WTC11 (cell line): ENCODE measurements around the gene ARMC9. TPM values are rescaled to one million over a fixed set of nuclear protein-coding genes. Genes with fewer than 3 reads are reported as not detected.

Experiments used
- ATAC-seq: fragments of 200-7000 bp; cut with Tn5 transposase; 2 replicates; pipeline ENCODE4 v1.10.0; 2021; ENCODE audit warnings: mild to moderate bottlenecking, moderate library complexity
- CTCF ChIA-PET: fragments of 300-600 bp; sonication (Branson Sonifier 250); formaldehyde crosslinking; loops from one replicate; lab custom pipeline; 2021; ENCODE audit warnings: antibody characterized with exemption; lab: Charles Lee
- POLR2A ChIA-PET: fragments of 350-600 bp; sonication (Branson Sonifier 250); formaldehyde crosslinking; loops from one replicate; lab custom pipeline; 2021; ENCODE audit warnings: antibody characterized with exemption; lab: Charles Lee
- DNase-seq: peaks from one replicate; pipeline ENCODE4 v3.0.0; 2021; ENCODE audit warnings: low spot score
- H3K27ac Mint-ChIP-seq: 2 replicates; pipeline ENCODE4 v1.8.0; 2021; ENCODE audit warnings: mixed read lengths
- H3K27me3 Mint-ChIP-seq: 2 replicates; pipeline ENCODE4 v1.8.0; 2021; ENCODE audit warnings: low read depth, mild to moderate bottlenecking, moderate library complexity, mixed read lengths
- H3K36me3 Mint-ChIP-seq: 2 replicates; pipeline ENCODE4 v1.8.0; 2021; ENCODE audit warnings: mixed read lengths
- H3K4me1 Mint-ChIP-seq: 2 replicates; pipeline ENCODE4 v1.8.0; 2022; ENCODE audit warnings: mixed read lengths
- H3K4me3 Mint-ChIP-seq: 2 replicates; pipeline ENCODE4 v1.8.0; 2021; ENCODE audit warnings: mild to moderate bottlenecking, moderate library complexity, mixed read lengths
- H3K9me3 Mint-ChIP-seq: 2 replicates; pipeline ENCODE4 v1.8.0; 2021; ENCODE audit warnings: mixed read lengths
- ELF4 ChIP-seq: sonication (generic); formaldehyde crosslinking; IDR thresholded peaks from 2 replicates; pipeline ENCODE4 v1.8.1; 2022; ENCODE audit warnings: low read depth, mild to moderate bottlenecking, moderate library complexity, missing genetic modification reagents
- ESRRA ChIP-seq: sonication (generic); formaldehyde crosslinking; IDR thresholded peaks from 2 replicates; pipeline ENCODE4 v1.8.1; 2022; ENCODE audit warnings: mild to moderate bottlenecking, missing genetic modification reagents, borderline replicate concordance
- GTF2I ChIP-seq: fragments of 250-450 bp; sonication (Bioruptor Pico); conservative IDR thresholded peaks from 2 replicates; pipeline ENCODE4 v1.4.0; 2021; ENCODE audit warnings: mild to moderate bottlenecking
- OVOL2 ChIP-seq: fragments of 250-450 bp; sonication (Bioruptor Pico); IDR thresholded peaks from 2 replicates; pipeline ENCODE4 v1.9.0; 2021; ENCODE audit warnings: mild to moderate bottlenecking, borderline replicate concordance
- SMAD4 ChIP-seq: sonication (generic); formaldehyde crosslinking; IDR thresholded peaks from 2 replicates; pipeline ENCODE4 v1.8.0; 2022; ENCODE audit warnings: mild to moderate bottlenecking, missing genetic modification reagents
- TEAD1 ChIP-seq: sonication (generic); formaldehyde crosslinking; IDR thresholded peaks from 2 replicates; pipeline ENCODE4 v1.8.0; 2022; ENCODE audit warnings: mild to moderate bottlenecking, missing genetic modification reagents
- ZNF138 ChIP-seq: sonication (generic); formaldehyde crosslinking; conservative IDR thresholded peaks from 2 replicates; pipeline ENCODE4 v1.8.1; 2022; ENCODE audit warnings: mild to moderate bottlenecking, moderate library complexity, missing genetic modification reagents
- ZNF416 ChIP-seq: fragments of 250-450 bp; sonication (Bioruptor Pico); IDR thresholded peaks from 2 replicates; pipeline ENCODE4 v1.9.0; 2021; ENCODE audit warnings: mild to moderate bottlenecking, inconsistent platforms
- ZNF423 ChIP-seq: fragments of 250-450 bp; sonication (Bioruptor Pico); IDR thresholded peaks from 2 replicates; pipeline ENCODE4 v2.1.2; 2022; ENCODE audit warnings: mild to moderate bottlenecking, moderate library complexity
- ZNF671 ChIP-seq: fragments of 250-450 bp; sonication (Bioruptor Pico); IDR thresholded peaks from 2 replicates; pipeline ENCODE4 v1.8.0; 2021; ENCODE audit warnings: mild to moderate bottlenecking
- total RNA-seq: library from RNA; stranded (reverse); gene quantifications from 3 replicates; pipeline ENCODE4 v1.2.3, GENCODE V29; 2021
- TF ChIP-seq, protein P1 (sequence below): sonication (generic); formaldehyde crosslinking; IDR thresholded peaks from 2 replicates; pipeline ENCODE4 v1.8.1; 2023; ENCODE audit warnings: mild to moderate bottlenecking, missing genetic modification reagents
- TF ChIP-seq, protein P2 (sequence below): sonication (generic); formaldehyde crosslinking; IDR thresholded peaks from 2 replicates; pipeline ENCODE4 v1.8.0; 2022; ENCODE audit warnings: mild to moderate bottlenecking, missing genetic modification reagents
- TF ChIP-seq, protein P3 (sequence below): fragments of 250-450 bp; sonication (Bioruptor Pico); IDR thresholded peaks from 2 replicates; pipeline ENCODE4 v2.1.2; 2022; ENCODE audit warnings: mild to moderate bottlenecking, moderate library complexity
- TF ChIP-seq, protein P4 (sequence below): sonication (generic); formaldehyde crosslinking; IDR thresholded peaks from 2 replicates; pipeline ENCODE4 v1.8.1; 2022; ENCODE audit warnings: mild to moderate bottlenecking, moderate library complexity, missing genetic modification reagents
- TF ChIP-seq, protein P5 (sequence below): sonication (generic); formaldehyde crosslinking; IDR thresholded peaks from 2 replicates; pipeline ENCODE4 v1.8.0; 2022; ENCODE audit warnings: missing genetic modification reagents
- TF ChIP-seq, protein P6 (sequence below): sonication (generic); formaldehyde crosslinking; conservative IDR thresholded peaks from 2 replicates; pipeline ENCODE4 v1.8.1; 2023; ENCODE audit warnings: mild to moderate bottlenecking, low read depth, missing genetic modification reagents, moderate library complexity
- TF ChIP-seq, protein P7 (sequence below): sonication (generic); formaldehyde crosslinking; IDR thresholded peaks from 2 replicates; pipeline ENCODE4 v1.8.1; 2022; ENCODE audit warnings: low read depth, missing genetic modification reagents, borderline replicate concordance
- TF ChIP-seq, protein P8 (sequence below): sonication (generic); formaldehyde crosslinking; IDR thresholded peaks from 2 replicates; pipeline ENCODE4 v1.8.1; 2022; ENCODE audit warnings: mild to moderate bottlenecking, missing genetic modification reagents, moderate library complexity, borderline replicate concordance
- TF ChIP-seq, protein P9 (sequence below): sonication (generic); formaldehyde crosslinking; IDR thresholded peaks from 2 replicates; pipeline ENCODE4 v1.8.1; 2023; ENCODE audit warnings: mild to moderate bottlenecking, missing genetic modification reagents, moderate library complexity

The ARMC9 gene
- total RNA-seq, 1 experiment from 2014 or later: 34.9 TPM

DNA sequence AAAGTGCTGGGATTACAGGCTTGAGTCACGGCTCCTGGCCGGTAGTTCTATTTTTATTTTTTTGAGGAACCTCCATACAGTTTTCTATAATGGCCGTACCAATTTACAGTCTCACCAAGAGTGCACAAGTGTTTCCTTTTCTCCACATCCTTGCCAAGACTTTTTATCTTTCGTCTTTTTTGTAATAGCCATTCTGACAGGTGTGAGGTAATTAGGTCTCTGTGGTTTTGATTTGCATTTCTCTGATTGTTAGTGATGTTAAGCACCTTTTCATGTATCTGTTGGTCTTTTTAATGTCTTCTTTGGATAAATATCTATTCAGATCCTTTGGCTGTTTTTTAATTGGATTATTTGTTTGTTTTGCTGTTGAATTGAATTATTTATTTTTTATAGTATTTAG, 9.3 kb downstream of the ARMC9 start (continued):
- TF ChIP-seq, protein P1, sequence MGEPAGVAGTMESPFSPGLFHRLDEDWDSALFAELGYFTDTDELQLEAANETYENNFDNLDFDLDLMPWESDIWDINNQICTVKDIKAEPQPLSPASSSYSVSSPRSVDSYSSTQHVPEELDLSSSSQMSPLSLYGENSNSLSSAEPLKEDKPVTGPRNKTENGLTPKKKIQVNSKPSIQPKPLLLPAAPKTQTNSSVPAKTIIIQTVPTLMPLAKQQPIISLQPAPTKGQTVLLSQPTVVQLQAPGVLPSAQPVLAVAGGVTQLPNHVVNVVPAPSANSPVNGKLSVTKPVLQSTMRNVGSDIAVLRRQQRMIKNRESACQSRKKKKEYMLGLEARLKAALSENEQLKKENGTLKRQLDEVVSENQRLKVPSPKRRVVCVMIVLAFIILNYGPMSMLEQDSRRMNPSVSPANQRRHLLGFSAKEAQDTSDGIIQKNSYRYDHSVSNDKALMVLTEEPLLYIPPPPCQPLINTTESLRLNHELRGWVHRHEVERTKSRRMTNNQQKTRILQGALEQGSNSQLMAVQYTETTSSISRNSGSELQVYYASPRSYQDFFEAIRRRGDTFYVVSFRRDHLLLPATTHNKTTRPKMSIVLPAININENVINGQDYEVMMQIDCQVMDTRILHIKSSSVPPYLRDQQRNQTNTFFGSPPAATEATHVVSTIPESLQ (CRISPR knock-in tag): no peak
- TF ChIP-seq, protein P2, sequence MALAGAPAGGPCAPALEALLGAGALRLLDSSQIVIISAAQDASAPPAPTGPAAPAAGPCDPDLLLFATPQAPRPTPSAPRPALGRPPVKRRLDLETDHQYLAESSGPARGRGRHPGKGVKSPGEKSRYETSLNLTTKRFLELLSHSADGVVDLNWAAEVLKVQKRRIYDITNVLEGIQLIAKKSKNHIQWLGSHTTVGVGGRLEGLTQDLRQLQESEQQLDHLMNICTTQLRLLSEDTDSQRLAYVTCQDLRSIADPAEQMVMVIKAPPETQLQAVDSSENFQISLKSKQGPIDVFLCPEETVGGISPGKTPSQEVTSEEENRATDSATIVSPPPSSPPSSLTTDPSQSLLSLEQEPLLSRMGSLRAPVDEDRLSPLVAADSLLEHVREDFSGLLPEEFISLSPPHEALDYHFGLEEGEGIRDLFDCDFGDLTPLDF (CRISPR knock-in tag): no peak
- TF ChIP-seq GTF2I (CRISPR knock-in tag): no peak

DNA sequence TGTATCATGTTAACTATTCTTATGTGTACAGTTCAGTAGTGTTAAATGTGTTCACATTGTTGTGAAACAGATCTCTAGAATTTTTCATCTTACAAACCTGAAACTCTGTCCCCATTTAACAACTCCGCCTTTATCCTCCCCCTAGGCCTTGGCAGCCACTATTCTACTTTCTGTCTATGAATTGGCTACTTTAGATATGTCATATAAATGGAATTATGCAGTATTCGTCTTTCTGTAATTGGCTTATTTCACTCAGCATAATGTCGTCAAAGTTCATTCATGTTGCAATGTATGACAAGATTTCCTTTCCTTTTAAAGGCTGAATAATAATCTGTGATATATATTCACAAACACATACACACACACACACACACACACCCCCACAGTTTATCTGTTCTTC, 12.4 kb downstream of the ARMC9 start:
- no peak for DNase-seq
- ChIA-PET POLR2A (no interaction called here), CTCF (interaction anchor here (0.7 kb wide), 1 partner anchor 141 kb away, joined by 3 read pairs; no protein-coding TSS in a partner anchor)
- H3K27ac Mint-ChIP-seq: no peak overlapping the region
- no peak for ATAC-seq
- H3K36me3 Mint-ChIP-seq: peaks cover 26% of the 10 kb centered on the region
- H3K27me3 Mint-ChIP-seq: no peaks in the 10 kb centered on the region
- no peak overlapping the region for H3K4me3 Mint-ChIP-seq
- no peaks in the 10 kb centered on the region for H3K9me3 Mint-ChIP-seq
- peaks cover 4% of the 10 kb centered on the region; the same call in 1 of the 2 replicates for H3K4me1 Mint-ChIP-seq
- TF ChIP-seq, protein P2 (CRISPR knock-in tag): no peak
- TF ChIP-seq, protein P3, sequence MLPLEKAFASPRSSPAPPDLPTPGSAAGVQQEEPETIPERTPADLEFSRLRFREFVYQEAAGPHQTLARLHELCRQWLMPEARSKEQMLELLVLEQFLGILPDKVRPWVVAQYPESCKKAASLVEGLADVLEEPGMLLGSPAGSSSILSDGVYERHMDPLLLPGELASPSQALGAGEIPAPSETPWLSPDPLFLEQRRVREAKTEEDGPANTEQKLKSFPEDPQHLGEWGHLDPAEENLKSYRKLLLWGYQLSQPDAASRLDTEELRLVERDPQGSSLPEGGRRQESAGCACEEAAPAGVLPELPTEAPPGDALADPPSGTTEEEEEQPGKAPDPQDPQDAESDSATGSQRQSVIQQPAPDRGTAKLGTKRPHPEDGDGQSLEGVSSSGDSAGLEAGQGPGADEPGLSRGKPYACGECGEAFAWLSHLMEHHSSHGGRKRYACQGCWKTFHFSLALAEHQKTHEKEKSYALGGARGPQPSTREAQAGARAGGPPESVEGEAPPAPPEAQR (CRISPR knock-in tag): no peak
- TF ChIP-seq, protein P4, sequence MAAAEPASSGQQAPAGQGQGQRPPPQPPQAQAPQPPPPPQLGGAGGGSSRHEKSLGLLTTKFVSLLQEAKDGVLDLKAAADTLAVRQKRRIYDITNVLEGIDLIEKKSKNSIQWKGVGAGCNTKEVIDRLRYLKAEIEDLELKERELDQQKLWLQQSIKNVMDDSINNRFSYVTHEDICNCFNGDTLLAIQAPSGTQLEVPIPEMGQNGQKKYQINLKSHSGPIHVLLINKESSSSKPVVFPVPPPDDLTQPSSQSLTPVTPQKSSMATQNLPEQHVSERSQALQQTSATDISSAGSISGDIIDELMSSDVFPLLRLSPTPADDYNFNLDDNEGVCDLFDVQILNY (CRISPR knock-in tag): no peak
- TF ChIP-seq, protein P5, sequence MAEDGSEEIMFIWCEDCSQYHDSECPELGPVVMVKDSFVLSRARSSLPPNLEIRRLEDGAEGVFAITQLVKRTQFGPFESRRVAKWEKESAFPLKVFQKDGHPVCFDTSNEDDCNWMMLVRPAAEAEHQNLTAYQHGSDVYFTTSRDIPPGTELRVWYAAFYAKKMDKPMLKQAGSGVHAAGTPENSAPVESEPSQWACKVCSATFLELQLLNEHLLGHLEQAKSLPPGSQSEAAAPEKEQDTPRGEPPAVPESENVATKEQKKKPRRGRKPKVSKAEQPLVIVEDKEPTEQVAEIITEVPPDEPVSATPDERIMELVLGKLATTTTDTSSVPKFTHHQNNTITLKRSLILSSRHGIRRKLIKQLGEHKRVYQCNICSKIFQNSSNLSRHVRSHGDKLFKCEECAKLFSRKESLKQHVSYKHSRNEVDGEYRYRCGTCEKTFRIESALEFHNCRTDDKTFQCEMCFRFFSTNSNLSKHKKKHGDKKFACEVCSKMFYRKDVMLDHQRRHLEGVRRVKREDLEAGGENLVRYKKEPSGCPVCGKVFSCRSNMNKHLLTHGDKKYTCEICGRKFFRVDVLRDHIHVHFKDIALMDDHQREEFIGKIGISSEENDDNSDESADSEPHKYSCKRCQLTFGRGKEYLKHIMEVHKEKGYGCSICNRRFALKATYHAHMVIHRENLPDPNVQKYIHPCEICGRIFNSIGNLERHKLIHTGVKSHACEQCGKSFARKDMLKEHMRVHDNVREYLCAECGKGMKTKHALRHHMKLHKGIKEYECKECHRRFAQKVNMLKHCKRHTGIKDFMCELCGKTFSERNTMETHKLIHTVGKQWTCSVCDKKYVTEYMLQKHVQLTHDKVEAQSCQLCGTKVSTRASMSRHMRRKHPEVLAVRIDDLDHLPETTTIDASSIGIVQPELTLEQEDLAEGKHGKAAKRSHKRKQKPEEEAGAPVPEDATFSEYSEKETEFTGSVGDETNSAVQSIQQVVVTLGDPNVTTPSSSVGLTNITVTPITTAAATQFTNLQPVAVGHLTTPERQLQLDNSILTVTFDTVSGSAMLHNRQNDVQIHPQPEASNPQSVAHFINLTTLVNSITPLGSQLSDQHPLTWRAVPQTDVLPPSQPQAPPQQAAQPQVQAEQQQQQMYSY (CRISPR knock-in tag): no peak
- TF ChIP-seq, protein P6, sequence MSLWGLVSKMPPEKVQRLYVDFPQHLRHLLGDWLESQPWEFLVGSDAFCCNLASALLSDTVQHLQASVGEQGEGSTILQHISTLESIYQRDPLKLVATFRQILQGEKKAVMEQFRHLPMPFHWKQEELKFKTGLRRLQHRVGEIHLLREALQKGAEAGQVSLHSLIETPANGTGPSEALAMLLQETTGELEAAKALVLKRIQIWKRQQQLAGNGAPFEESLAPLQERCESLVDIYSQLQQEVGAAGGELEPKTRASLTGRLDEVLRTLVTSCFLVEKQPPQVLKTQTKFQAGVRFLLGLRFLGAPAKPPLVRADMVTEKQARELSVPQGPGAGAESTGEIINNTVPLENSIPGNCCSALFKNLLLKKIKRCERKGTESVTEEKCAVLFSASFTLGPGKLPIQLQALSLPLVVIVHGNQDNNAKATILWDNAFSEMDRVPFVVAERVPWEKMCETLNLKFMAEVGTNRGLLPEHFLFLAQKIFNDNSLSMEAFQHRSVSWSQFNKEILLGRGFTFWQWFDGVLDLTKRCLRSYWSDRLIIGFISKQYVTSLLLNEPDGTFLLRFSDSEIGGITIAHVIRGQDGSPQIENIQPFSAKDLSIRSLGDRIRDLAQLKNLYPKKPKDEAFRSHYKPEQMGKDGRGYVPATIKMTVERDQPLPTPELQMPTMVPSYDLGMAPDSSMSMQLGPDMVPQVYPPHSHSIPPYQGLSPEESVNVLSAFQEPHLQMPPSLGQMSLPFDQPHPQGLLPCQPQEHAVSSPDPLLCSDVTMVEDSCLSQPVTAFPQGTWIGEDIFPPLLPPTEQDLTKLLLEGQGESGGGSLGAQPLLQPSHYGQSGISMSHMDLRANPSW (CRISPR knock-in tag): no peak
- no peak for TF ChIP-seq TEAD1 (CRISPR knock-in tag)
- TF ChIP-seq ZNF138: no peak
- TF ChIP-seq, protein P7, sequence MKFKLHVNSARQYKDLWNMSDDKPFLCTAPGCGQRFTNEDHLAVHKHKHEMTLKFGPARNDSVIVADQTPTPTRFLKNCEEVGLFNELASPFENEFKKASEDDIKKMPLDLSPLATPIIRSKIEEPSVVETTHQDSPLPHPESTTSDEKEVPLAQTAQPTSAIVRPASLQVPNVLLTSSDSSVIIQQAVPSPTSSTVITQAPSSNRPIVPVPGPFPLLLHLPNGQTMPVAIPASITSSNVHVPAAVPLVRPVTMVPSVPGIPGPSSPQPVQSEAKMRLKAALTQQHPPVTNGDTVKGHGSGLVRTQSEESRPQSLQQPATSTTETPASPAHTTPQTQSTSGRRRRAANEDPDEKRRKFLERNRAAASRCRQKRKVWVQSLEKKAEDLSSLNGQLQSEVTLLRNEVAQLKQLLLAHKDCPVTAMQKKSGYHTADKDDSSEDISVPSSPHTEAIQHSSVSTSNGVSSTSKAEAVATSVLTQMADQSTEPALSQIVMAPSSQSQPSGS (CRISPR knock-in tag): no peak
- TF ChIP-seq ZNF423 (CRISPR knock-in tag): no peak
- TF ChIP-seq ELF4 (CRISPR knock-in tag): no peak
- TF ChIP-seq ESRRA: no peak
- no peak for TF ChIP-seq ZNF416 (CRISPR knock-in tag)
- TF ChIP-seq ZNF671 (CRISPR knock-in tag): no peak
- TF ChIP-seq, protein P8, sequence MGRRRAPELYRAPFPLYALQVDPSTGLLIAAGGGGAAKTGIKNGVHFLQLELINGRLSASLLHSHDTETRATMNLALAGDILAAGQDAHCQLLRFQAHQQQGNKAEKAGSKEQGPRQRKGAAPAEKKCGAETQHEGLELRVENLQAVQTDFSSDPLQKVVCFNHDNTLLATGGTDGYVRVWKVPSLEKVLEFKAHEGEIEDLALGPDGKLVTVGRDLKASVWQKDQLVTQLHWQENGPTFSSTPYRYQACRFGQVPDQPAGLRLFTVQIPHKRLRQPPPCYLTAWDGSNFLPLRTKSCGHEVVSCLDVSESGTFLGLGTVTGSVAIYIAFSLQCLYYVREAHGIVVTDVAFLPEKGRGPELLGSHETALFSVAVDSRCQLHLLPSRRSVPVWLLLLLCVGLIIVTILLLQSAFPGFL (CRISPR knock-in tag): no peak
- TF ChIP-seq OVOL2 (CRISPR knock-in tag): no peak
- TF ChIP-seq, protein P9, sequence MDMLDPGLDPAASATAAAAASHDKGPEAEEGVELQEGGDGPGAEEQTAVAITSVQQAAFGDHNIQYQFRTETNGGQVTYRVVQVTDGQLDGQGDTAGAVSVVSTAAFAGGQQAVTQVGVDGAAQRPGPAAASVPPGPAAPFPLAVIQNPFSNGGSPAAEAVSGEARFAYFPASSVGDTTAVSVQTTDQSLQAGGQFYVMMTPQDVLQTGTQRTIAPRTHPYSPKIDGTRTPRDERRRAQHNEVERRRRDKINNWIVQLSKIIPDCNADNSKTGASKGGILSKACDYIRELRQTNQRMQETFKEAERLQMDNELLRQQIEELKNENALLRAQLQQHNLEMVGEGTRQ (CRISPR knock-in tag): no peak
- no peak for TF ChIP-seq SMAD4 (CRISPR knock-in tag)
